ENCODE data around the gene BICDL1.
"Not testable (repeated sequence)": the region's sequence is repeated elsewhere in the genome, so short reads cannot be mapped to it uniquely, and the experiment has no call there.

BICDL1 gene, protein sequence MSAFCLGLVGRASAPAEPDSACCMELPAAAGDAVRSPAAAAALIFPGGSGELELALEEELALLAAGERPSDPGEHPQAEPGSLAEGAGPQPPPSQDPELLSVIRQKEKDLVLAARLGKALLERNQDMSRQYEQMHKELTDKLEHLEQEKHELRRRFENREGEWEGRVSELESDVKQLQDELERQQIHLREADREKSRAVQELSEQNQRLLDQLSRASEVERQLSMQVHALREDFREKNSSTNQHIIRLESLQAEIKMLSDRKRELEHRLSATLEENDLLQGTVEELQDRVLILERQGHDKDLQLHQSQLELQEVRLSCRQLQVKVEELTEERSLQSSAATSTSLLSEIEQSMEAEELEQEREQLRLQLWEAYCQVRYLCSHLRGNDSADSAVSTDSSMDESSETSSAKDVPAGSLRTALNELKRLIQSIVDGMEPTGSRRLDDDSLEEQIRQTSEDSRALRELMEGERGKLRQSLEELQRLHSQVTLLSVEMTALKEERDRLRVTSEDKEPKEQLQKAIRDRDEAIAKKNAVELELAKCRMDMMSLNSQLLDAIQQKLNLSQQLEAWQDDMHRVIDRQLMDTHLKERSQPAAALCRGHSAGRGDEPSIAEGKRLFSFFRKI

DNA sequence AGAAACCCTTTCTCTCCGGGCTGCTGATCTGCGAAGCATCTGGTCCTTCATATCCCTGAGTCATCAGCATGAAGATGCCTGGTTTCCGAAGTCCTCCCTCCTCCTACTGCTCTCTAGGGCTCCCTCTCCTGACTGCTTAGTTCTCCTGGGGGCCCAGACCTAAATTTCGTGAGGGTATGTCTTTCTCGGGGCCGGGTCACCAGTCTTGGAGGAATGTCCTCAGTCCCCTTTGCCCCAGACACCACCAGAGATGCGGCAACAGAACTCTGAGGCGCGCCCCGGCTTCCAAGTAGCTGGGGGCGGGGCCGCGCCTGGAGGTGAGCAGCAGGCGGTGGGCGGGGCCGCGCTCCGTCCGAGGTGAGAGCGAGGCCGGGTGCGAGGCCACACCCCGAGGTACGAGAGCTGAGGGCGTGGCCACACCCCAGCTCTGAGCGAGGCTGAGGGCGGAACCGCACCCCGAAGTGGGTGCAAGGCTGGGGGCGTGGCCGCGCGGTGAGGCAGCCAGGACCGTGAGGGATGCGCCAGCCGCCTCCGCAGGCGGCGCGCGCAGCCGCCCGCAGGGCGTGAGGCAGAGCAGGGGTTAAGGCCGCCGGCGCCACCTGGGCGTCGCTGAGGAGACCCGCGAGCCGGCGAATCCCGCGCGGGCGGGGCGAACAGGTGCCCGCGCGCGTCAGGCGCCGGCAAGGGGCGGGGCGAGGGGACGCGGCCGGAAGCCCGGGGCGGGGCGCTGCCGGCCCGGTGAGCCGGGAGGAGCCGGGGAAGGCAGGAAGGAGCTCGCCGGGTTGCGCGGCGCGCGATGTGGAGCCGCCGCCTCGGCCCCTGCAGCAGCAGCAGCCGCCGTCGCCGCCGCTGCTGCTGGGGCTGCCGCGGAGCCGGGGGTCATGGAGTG, at the start of gene BICDL1:
Gene BICDL1 (plus strand): TSS at position 765 of the 889 bp plus-strand sequence. CDS start 633 bp downstream, outside the sequence.
- peak; percentile 16 for DNase-seq (ENCODE audit: low spot score)

GRCh38 chr12:119940897-119941296, 48.1 kb upstream of the BICDL1 start:
- DNase-seq (ENCODE audit: low spot score): no peak

GRCh38 chr12:119942386-119942785, 46.6 kb upstream of the BICDL1 start:
- no peak for DNase-seq (ENCODE audit: low spot score)

GRCh38 chr12:119946213-119946612, 42.8 kb upstream of the BICDL1 start:
- no peak for DNase-seq (ENCODE audit: low spot score)

DNA sequence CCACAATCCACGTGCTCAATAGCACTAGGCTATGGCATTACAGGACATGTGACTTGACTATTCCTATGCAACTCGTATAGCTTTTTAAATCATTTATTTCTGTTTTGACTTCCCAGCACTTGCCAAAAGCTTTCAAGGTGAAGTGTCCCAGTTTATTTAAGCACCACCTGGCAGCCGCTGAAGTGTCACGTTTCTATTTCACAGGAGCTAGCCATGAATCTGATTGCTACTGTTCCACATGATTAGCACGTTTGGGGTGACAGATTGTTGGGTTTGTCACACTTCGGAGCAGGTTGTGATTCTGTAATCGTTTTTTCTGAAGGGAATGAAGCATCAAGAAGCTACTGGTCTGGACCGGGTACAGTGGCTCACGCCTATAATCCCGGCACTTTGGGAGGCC, 39.9 kb upstream of the BICDL1 start:
- DNase-seq (ENCODE audit: low spot score): no peak

DNA sequence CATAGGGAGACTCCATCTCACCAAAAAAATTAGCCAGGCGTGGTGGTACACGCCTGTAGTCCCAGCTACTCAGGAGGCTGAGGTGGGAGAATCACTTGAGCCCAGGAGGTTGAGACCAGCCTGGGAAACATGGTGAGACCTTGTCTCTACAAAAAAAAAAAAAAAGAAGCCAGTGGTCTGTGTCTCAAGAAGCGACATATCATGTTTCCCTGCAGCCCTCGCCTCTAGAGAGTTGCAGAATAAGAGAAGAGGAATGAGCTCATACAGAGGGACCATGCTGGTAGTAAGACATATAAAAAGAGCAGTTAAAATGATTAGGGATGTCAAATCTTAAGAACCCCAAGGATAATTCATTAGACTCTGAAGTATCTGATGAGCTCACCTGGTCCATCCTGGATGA, 39.4 kb upstream of the BICDL1 start:
- no peak for DNase-seq (ENCODE audit: low spot score)

DNA sequence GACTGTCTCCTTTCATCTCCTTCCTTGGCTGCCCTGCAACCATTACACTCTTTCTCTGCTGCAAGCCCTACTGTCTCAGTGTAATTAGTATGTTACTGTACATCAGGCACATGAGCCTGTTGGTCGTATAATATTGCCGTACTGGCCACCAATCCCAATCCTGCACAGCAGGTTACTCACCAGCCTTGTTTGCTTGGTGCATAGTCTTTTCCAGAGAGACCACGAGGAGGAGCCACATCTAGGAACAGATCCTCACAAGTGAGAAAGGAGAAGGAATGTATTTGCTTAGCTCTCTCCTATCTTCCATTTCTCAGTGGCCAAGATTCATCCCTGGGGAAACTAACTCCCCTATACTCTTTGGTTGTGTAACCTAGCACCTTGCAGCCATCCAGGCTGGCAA, 33.0 kb upstream of the BICDL1 start:
- DNase-seq (ENCODE audit: low spot score): no peak

- DNase-seq (ENCODE audit: low spot score): no peak
Measured at GRCh38 chr12:119957135-119957534, 31.9 kb upstream of the BICDL1 start.

GRCh38 chr12:119959435-119959834, 29.6 kb upstream of the BICDL1 start:
- DNase-seq (ENCODE audit: low spot score): no peak

- no peak for DNase-seq (ENCODE audit: low spot score)
Measured at GRCh38 chr12:119964123-119964522, 24.9 kb upstream of the BICDL1 start.

DNA sequence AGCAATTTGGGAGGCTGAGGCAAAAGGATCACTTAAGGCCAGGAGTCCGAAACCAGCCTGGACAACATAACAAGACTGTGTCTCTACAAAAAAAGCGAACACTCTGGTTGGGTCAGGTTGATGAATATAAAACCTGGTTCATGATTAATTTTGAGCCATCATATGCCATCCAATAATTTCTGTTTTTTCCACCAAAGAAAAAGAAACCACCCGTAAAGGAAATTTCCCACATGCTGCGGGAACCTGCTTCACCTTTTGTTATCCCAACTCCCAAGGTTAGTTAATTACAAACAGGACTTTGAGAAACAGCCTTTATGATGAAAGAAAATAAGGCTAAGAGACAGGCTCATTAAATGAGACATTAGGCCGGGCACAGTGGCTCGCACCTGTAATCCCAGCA, 24.1 kb upstream of the BICDL1 start:
- DNase-seq (ENCODE audit: low spot score): no peak

- DNase-seq (ENCODE audit: low spot score): no peak
Measured at GRCh38 chr12:119980242-119980641, 8.8 kb upstream of the BICDL1 start.

DNA sequence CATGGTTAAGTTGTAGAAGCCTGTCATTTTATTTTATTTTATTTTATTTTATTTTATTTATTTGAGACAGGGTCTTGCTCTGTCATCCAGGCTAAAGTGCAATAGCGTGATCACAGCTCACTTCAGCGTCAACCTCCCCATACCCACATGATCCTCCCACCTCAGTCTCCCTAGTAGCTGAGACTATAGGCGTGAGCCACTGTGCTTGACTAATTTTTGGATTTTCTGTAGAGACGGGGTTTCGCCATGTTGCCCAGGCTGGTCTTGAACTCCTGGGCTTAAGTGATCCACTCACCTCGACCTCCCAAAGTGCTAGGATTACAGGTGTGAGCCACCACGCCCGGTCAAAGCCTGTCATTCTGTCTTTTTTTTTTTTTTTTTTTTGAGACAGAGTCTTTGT, 8.3 kb upstream of the BICDL1 start:
- DNase-seq (ENCODE audit: low spot score): not testable (repeated sequence)

DNA sequence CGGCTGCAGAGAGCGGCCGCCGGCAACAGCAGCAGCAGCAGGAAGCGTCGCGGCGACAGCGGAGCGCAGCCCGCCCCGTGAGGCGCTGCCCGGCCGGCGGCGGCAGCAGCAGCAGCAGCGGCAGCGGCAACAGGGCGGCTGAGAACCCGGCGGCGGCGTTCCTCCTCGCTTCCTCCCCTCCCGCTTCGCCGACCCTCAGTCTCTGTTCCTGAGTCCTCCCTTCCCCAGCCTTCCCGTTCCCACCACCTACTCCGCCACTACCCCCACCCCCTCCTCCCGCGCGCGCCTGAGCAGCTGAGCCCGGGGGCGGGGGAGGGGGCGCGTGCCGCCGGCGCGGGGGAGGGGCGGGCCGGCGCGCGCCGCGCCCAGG, 310 bp downstream of the BICDL1 start:
- DNase-seq (ENCODE audit: low spot score): no peak

DNA sequence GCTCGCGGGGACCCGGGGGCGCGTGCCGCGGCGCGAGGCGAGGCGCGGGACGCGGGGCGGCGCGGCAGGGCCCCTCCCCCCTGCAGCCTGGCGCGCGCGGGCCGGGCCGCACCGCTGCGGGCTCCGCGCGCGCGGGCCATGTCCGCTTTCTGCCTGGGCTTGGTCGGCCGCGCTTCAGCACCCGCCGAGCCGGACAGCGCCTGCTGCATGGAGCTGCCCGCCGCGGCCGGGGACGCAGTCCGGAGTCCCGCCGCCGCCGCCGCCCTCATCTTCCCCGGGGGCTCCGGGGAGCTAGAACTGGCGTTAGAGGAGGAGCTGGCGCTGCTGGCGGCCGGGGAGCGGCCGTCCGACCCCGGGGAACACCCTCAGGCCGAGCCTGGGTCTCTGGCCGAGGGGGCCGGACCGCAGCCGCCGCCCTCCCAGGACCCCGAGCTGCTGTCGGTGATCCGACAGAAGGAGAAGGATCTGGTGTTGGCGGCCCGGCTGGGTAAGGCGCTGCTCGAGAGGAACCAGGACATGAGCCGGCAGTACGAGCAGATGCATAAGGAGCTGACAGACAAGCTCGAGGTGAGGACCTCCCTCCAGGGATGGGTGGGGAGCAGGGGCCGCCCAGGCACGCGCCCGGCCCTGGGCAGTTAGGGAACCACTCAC, 820 bp downstream of the BICDL1 start:
- DNase-seq (ENCODE audit: low spot score): peak; percentile 20

GRCh38 chr12:119990382-119990874, 1.4 kb downstream of the BICDL1 start:
- no peak for DNase-seq (ENCODE audit: low spot score)

- DNase-seq (ENCODE audit: low spot score): no peak
Measured at GRCh38 chr12:119992129-119992705, 3.2 kb downstream of the BICDL1 start.

GRCh38 chr12:119994892-119995658, 6.0 kb downstream of the BICDL1 start:
- no peak for DNase-seq (ENCODE audit: low spot score)

DNA sequence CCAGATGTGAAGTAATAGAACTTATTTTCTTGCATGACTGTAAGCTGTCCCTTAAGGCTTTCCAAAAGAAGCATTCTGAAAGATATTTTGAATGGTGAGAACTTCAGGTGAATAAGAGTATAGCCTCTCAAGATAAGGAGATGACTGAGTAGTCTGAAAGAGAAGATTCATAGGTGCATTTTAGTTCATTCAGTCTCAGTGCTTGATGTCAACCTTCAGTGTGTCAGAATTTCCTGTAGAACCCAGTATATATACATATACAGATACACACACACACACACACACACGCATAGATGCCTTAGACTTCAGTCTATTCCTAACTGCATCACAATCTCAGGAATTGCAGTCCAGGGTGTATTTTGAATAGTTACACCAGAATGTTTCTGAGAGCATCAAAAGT, 7.4 kb downstream of the BICDL1 start:
- no peak for DNase-seq (ENCODE audit: low spot score)

- DNase-seq (ENCODE audit: low spot score): no peak
Measured at GRCh38 chr12:119998471-119999245, 9.6 kb downstream of the BICDL1 start.
